ENCODE measurements around the gene PPFIBP1.

Gene PPFIBP1

GRCh38 chr12:27674989-27675388 is 151.0 kb downstream of the PPFIBP1 start:
- TF ChIP-seq CTCF (IDR thresholded peaks at IDR 0.05; ENCODE audit: insufficient read depth, missing control alignments) = no peak
- no peak for FAIRE-seq
- DNase-seq (ENCODE audit: insufficient read length, low spot score) = no peak

GRCh38 chr12:27680619-27681018 is 156.6 kb downstream of the PPFIBP1 start:
- no peak for DNase-seq (ENCODE audit: insufficient read length, low spot score)
- FAIRE-seq = no peak
- no peak for TF ChIP-seq CTCF (IDR thresholded peaks at IDR 0.05; ENCODE audit: insufficient read depth, missing control alignments)

- FAIRE-seq = no peak
- DNase-seq (ENCODE audit: insufficient read length, low spot score) = no peak
- TF ChIP-seq CTCF (IDR thresholded peaks at IDR 0.05; ENCODE audit: insufficient read depth, missing control alignments) = no peak
Measured at GRCh38 chr12:27682534-27682933, 158.5 kb downstream of the PPFIBP1 start.

- TF ChIP-seq CTCF (IDR thresholded peaks at IDR 0.05; ENCODE audit: insufficient read depth, missing control alignments) = no peak
- FAIRE-seq (no peak), DNase-seq (ENCODE audit: insufficient read length, low spot score) (no peak)
Measured at GRCh38 chr12:27685274-27685673, 161.3 kb downstream of the PPFIBP1 start.

GRCh38 chr12:27686147-27686546 is 162.1 kb downstream of the PPFIBP1 start:
- TF ChIP-seq CTCF (IDR thresholded peaks at IDR 0.05; ENCODE audit: insufficient read depth, missing control alignments) = no peak
- DNase-seq (ENCODE audit: insufficient read length, low spot score) (no peak), FAIRE-seq (no peak)

GRCh38 chr12:27688671-27689070 is 164.7 kb downstream of the PPFIBP1 start:
- DNase-seq (ENCODE audit: insufficient read length, low spot score) = no peak
- TF ChIP-seq CTCF (IDR thresholded peaks at IDR 0.05; ENCODE audit: insufficient read depth, missing control alignments) = no peak
- FAIRE-seq = no peak

- no peak for DNase-seq (ENCODE audit: insufficient read length, low spot score)
- TF ChIP-seq CTCF (IDR thresholded peaks at IDR 0.05; ENCODE audit: insufficient read depth, missing control alignments) = no peak
- no peak for FAIRE-seq
Measured at GRCh38 chr12:27689558-27690180, 165.7 kb downstream of the PPFIBP1 start.
